Measurements from ENCODE around the gene MTFP1. TPM values are rescaled to one million over a fixed set of nuclear protein-coding genes. Genes with fewer than 3 reads are reported as not detected.

Gene MTFP1
- total and polyA plus RNA-seq, 9 of the 15 experiments (the other 6 are each of a cell fraction or from before 2014, with no cell fraction given), result 10.7 to 52.0 (median 30.1) TPM

DNA sequence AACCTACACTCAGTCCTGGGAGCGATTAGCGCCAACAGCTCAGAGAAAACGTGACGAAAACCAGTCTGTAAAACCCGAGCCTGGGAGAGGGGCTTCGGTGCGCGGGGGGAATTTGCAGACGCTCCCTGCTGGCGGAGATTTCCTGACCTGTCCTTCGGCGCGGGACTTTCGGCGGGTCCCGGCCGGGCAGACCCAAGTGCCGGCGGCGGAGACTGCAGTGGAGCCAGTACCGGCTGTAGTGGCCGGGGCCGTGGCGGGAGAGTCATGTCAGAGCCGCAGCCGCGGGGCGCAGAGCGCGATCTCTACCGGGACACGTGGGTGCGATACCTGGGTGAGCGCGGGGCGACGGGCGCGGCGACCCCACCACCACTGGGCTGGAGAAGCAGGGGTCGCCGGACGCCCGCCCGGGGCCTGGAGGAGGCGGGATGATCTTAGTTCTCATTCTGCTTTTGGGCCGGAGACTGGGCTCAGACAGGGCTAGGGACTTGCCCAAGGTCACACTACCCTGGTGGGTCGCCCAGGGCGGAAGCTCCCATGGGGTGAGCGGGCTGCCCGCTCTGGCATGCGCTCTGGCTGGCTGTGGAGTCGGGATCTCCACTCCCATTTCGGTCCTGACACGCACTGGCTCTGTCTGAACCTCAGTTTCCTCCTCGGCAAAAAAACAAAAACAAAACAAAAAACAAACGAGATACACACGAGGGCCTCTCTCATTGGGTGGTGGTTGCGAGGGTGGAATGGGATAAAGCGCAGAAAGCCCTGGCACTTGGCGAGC lies at the start of gene MTFP1 (continued):
- no peak for TF ChIP-seq CCAR2 (IDR thresholded peaks at IDR 0.05; ENCODE audit: low read depth, low read length)
- no peak for TF ChIP-seq SMC3 (conservative IDR thresholded peaks at IDR 0.05; ENCODE audit: insufficient read depth, low read depth, low read length)
- no peak for TF ChIP-seq ZNF76 (CRISPR knock-in tag; IDR thresholded peaks at IDR 0.05; ENCODE audit: borderline replicate concordance)
- TF ChIP-seq, protein P1, sequence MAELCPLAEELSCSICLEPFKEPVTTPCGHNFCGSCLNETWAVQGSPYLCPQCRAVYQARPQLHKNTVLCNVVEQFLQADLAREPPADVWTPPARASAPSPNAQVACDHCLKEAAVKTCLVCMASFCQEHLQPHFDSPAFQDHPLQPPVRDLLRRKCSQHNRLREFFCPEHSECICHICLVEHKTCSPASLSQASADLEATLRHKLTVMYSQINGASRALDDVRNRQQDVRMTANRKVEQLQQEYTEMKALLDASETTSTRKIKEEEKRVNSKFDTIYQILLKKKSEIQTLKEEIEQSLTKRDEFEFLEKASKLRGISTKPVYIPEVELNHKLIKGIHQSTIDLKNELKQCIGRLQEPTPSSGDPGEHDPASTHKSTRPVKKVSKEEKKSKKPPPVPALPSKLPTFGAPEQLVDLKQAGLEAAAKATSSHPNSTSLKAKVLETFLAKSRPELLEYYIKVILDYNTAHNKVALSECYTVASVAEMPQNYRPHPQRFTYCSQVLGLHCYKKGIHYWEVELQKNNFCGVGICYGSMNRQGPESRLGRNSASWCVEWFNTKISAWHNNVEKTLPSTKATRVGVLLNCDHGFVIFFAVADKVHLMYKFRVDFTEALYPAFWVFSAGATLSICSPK (IDR thresholded peaks at IDR 0.05; ENCODE audit: borderline replicate concordance), result no peak
- no peak for TF ChIP-seq CBFB (CRISPR knock-in tag; IDR thresholded peaks at IDR 0.05)
- no peak for TF ChIP-seq ZNF212 (CRISPR knock-in tag; IDR thresholded peaks at IDR 0.05)
- TF ChIP-seq, protein P2, sequence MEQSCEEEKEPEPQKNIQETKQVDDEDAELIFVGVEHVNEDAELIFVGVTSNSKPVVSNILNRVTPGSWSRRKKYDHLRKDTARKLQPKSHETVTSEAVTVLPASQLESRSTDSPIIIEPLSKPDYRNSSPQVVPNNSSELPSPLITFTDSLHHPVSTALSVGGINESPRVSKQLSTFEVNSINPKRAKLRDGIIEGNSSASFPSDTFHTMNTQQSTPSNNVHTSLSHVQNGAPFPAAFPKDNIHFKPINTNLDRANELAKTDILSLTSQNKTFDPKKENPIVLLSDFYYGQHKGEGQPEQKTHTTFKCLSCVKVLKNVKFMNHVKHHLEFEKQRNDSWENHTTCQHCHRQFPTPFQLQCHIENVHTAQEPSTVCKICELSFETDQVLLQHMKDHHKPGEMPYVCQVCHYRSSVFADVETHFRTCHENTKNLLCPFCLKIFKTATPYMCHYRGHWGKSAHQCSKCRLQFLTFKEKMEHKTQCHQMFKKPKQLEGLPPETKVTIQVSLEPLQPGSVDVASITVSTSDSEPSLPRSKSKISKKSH (CRISPR knock-in tag; IDR thresholded peaks at IDR 0.05), result no peak
- TF ChIP-seq SREBF2 (CRISPR knock-in tag; IDR thresholded peaks at IDR 0.05), result no peak
- TF ChIP-seq, protein P3, sequence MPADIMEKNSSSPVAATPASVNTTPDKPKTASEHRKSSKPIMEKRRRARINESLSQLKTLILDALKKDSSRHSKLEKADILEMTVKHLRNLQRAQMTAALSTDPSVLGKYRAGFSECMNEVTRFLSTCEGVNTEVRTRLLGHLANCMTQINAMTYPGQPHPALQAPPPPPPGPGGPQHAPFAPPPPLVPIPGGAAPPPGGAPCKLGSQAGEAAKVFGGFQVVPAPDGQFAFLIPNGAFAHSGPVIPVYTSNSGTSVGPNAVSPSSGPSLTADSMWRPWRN (IDR thresholded peaks at IDR 0.05; ENCODE audit: low read depth), result no peak
- TF ChIP-seq, protein P4, sequence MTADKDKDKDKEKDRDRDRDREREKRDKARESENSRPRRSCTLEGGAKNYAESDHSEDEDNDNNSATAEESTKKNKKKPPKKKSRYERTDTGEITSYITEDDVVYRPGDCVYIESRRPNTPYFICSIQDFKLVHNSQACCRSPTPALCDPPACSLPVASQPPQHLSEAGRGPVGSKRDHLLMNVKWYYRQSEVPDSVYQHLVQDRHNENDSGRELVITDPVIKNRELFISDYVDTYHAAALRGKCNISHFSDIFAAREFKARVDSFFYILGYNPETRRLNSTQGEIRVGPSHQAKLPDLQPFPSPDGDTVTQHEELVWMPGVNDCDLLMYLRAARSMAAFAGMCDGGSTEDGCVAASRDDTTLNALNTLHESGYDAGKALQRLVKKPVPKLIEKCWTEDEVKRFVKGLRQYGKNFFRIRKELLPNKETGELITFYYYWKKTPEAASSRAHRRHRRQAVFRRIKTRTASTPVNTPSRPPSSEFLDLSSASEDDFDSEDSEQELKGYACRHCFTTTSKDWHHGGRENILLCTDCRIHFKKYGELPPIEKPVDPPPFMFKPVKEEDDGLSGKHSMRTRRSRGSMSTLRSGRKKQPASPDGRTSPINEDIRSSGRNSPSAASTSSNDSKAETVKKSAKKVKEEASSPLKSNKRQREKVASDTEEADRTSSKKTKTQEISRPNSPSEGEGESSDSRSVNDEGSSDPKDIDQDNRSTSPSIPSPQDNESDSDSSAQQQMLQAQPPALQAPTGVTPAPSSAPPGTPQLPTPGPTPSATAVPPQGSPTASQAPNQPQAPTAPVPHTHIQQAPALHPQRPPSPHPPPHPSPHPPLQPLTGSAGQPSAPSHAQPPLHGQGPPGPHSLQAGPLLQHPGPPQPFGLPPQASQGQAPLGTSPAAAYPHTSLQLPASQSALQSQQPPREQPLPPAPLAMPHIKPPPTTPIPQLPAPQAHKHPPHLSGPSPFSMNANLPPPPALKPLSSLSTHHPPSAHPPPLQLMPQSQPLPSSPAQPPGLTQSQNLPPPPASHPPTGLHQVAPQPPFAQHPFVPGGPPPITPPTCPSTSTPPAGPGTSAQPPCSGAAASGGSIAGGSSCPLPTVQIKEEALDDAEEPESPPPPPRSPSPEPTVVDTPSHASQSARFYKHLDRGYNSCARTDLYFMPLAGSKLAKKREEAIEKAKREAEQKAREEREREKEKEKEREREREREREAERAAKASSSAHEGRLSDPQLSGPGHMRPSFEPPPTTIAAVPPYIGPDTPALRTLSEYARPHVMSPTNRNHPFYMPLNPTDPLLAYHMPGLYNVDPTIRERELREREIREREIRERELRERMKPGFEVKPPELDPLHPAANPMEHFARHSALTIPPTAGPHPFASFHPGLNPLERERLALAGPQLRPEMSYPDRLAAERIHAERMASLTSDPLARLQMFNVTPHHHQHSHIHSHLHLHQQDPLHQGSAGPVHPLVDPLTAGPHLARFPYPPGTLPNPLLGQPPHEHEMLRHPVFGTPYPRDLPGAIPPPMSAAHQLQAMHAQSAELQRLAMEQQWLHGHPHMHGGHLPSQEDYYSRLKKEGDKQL (CRISPR knock-in tag; IDR thresholded peaks at IDR 0.05; ENCODE audit: borderline replicate concordance), result no peak
- TF ChIP-seq, protein P5, sequence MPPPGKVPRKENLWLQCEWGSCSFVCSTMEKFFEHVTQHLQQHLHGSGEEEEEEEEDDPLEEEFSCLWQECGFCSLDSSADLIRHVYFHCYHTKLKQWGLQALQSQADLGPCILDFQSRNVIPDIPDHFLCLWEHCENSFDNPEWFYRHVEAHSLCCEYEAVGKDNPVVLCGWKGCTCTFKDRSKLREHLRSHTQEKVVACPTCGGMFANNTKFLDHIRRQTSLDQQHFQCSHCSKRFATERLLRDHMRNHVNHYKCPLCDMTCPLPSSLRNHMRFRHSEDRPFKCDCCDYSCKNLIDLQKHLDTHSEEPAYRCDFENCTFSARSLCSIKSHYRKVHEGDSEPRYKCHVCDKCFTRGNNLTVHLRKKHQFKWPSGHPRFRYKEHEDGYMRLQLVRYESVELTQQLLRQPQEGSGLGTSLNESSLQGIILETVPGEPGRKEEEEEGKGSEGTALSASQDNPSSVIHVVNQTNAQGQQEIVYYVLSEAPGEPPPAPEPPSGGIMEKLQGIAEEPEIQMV (tag; conservative IDR thresholded peaks at IDR 0.05; ENCODE audit: low read depth), result no peak
- TF ChIP-seq STAT5A (IDR thresholded peaks at IDR 0.05; ENCODE audit: borderline replicate concordance, low read length), result no peak
- no peak for TF ChIP-seq SUPT5H (IDR thresholded peaks at IDR 0.05)
